Esophagus (tissue), 2 donors: ENCODE data around the gene CNGA1. TPM values are rescaled to one million over a fixed set of nuclear protein-coding genes. Genes with fewer than 3 reads are reported as not detected.
"Not testable (repeated sequence)": the region's sequence is repeated elsewhere in the genome, so short reads cannot be mapped to it uniquely, and the experiment has no call there.

ENCODE experiments used
- H3K27ac ChIP-seq, 2 donors: one replicate each; pipeline ENCODE4 v1.5.1; 2013; ENCODE audit warnings: low read depth in 2 of 2, mild to moderate bottlenecking in 2 of 2, inconsistent platforms in 1 of 2, low read length in 1 of 2, moderate library complexity in 1 of 2
- H3K27me3 ChIP-seq, 2 donors: one replicate each; pipeline ENCODE4 v1.6.1; 2013; ENCODE audit warnings: low read length in 2 of 2, control low read depth in 1 of 2, mild to moderate bottlenecking in 1 of 2; ENCODE audit not compliant: insufficient read depth in 2 of 2, control insufficient read depth in 1 of 2
- H3K36me3 ChIP-seq, 2 donors: one replicate each; pipeline ENCODE4 v1.6.1; 2013; ENCODE audit warnings: low read length in 1 of 2; ENCODE audit not compliant: control insufficient read depth in 2 of 2, insufficient read depth in 2 of 2
- H3K4me1 ChIP-seq, 2 donors: one replicate each; pipeline ENCODE4 v1.6.1; 2013; ENCODE audit warnings: low read length in 1 of 2; ENCODE audit not compliant: control insufficient read depth in 2 of 2, insufficient read depth in 2 of 2
- H3K4me3 ChIP-seq, 2 donors: one replicate each; pipeline ENCODE4 v1.5.1; 2013; ENCODE audit warnings: low read length in 2 of 2, mild to moderate bottlenecking in 2 of 2, low read depth in 1 of 2, moderate library complexity in 1 of 2
- H3K9me3 ChIP-seq, 2 donors: one replicate each; pipeline ENCODE4 v1.6.1; 2013; ENCODE audit warnings: mild to moderate bottlenecking in 2 of 2, low read depth in 1 of 2, low read length in 1 of 2, moderate library complexity in 1 of 2; ENCODE audit not compliant: control insufficient read depth in 2 of 2, insufficient read depth in 1 of 2
- WGBS, 2 donors: extraction: QIAGEN DNeasy Blood & Tissue Kit; methylation state at CpG; one replicate each; pipeline ENCODE4 v1.1.7; 2013; 5-methylcytosine and 5-hydroxymethylcytosine counted together
- polyA plus RNA-seq, 2 donors: library from polyadenylated mRNA; stranded (reverse); fragments of 200-250 nt; gene quantifications; one replicate each; pipeline ENCODE4 v1.2.3, GENCODE V29; 2013
- donor health status: healthy with polysubstance abuse.
- donor health status: Bipolar disorder and iron deficiency.

Gene CNGA1
- polyA plus RNA-seq, 2 donors = 3.4 to 8.8 TPM

GRCh38 chr4:47917163-47917562 is 99.3 kb downstream of the CNGA1 start:
- not testable (repeated sequence) for H3K9me3 ChIP-seq, H3K27me3 ChIP-seq, H3K36me3 ChIP-seq, H3K4me1 ChIP-seq, H3K27ac ChIP-seq, H3K4me3 ChIP-seq
- 96 to 98% methylated on average over 1 of the region's 1 CpG for WGBS, 2 donors

- no peaks in the 10 kb centered on the region for H3K4me1 ChIP-seq
- no peaks in the 10 kb centered on the region for H3K36me3 ChIP-seq
- peak overlapping the region in 1 of 2 donors; percentile 94 for H3K4me3 ChIP-seq
- H3K27me3 ChIP-seq = no peaks in the 10 kb centered on the region
- 52 to 57% methylated on average over 3 of the region's 3 CpGs for WGBS, 2 donors
- no peaks in the 10 kb centered on the region for H3K9me3 ChIP-seq
- no peak overlapping the region for H3K27ac ChIP-seq
Observed at GRCh38 chr4:47915378-47915777, 101.1 kb downstream of the CNGA1 start.

- Histone ChIP-seq H3K27ac (peak overlapping the region in 1 of 2 donors; percentile 40), H3K4me3 (peak overlapping the region; percentile 55 to 94), H3K4me1 (no peaks in the 10 kb centered on the region), H3K36me3 (peaks cover 0 to 1% of the 10 kb centered on the region in 2 donors), H3K27me3 (no peaks in the 10 kb centered on the region), H3K9me3 (no peaks in the 10 kb centered on the region)
- WGBS, 2 donors = 2 to 3% methylated on average over 6 of the region's 6 CpGs
Observed at GRCh38 chr4:47914926-47915237, 101.6 kb downstream of the CNGA1 start.

GRCh38 chr4:47914220-47914925 is 102.1 kb downstream of the CNGA1 start, which contains the start of gene NFXL1:
TSS of gene NFXL1 (minus strand) at chr4:47914583. CDS start at chr4:47914203, 380 bp downstream.
- Histone ChIP-seq H3K27ac (peak within 1 kb of the TSS; percentile 92 to 93), H3K4me3 (peak within 1 kb of the TSS; percentile 93 to 94), H3K9me3 (no peaks in the 10 kb centered on the region), H3K4me1 (no peaks in the 10 kb centered on the region), H3K36me3 (peaks cover 0 to 1% of the 10 kb centered on the region in 2 donors), H3K27me3 (no peaks in the 10 kb centered on the region)
- 0 to 1% methylated on average over 50 to 55 of the region's 55 CpGs for WGBS, 2 donors

- 0 to 1% methylated on average over 29 of the region's 29 CpGs for WGBS, 2 donors
- Histone ChIP-seq H3K9me3 (no peaks in the 10 kb centered on the region), H3K27me3 (no peaks in the 10 kb centered on the region)
Observed at GRCh38 chr4:47913861-47914219, 102.6 kb downstream of the CNGA1 start.

GRCh38 chr4:47913330-47913729 is 103.2 kb downstream of the CNGA1 start:
- Histone ChIP-seq H3K36me3 (peaks cover 0 to 1% of the 10 kb centered on the region in 2 donors), H3K4me3 (peak overlapping the region; percentile 93 to 94), H3K27me3 (no peaks in the 10 kb centered on the region), H3K4me1 (no peaks in the 10 kb centered on the region), H3K9me3 (no peaks in the 10 kb centered on the region), H3K27ac (no peak overlapping the region)
- WGBS, 2 donors = 13 to 14% methylated on average over 4 of the region's 4 CpGs

More at GRCh38 chr4:47913861-47914219, 102.6 kb downstream of the CNGA1 start:
- peak overlapping the region; percentile 92 to 93 for H3K27ac ChIP-seq
- no peaks in the 10 kb centered on the region for H3K4me1 ChIP-seq
- H3K4me3 ChIP-seq = peak overlapping the region; percentile 93 to 94
- H3K36me3 ChIP-seq = peaks cover 0 to 1% of the 10 kb centered on the region in 2 donors

- H3K36me3 ChIP-seq = peaks cover 0 to 1% of the 10 kb centered on the region in 2 donors
- no peaks in the 10 kb centered on the region for H3K9me3 ChIP-seq
- no peaks in the 10 kb centered on the region for H3K4me1 ChIP-seq
- H3K4me3 ChIP-seq = no peak overlapping the region
- no peaks in the 10 kb centered on the region for H3K27me3 ChIP-seq
- 19 to 23% methylated on average over 1 of the region's 1 CpG for WGBS, 2 donors
- H3K27ac ChIP-seq = no peak overlapping the region
Observed at GRCh38 chr4:47907089-47907646, 109.3 kb downstream of the CNGA1 start.

- 72 to 73% methylated on average over 1 of the region's 1 CpG for WGBS, 2 donors
- no peaks in the 10 kb centered on the region for H3K27me3 ChIP-seq
- no peaks in the 10 kb centered on the region for H3K9me3 ChIP-seq
- H3K27ac ChIP-seq = no peak overlapping the region
- H3K4me3 ChIP-seq = no peak overlapping the region
- peaks cover 0 to 2% of the 10 kb centered on the region in 2 donors for H3K36me3 ChIP-seq
- H3K4me1 ChIP-seq = no peaks in the 10 kb centered on the region
Observed at GRCh38 chr4:47899639-47900038, 116.8 kb downstream of the CNGA1 start.

GRCh38 chr4:47891928-47892327 is 124.6 kb downstream of the CNGA1 start:
- Histone ChIP-seq H3K9me3 (no peaks in the 10 kb centered on the region), H3K4me1 (no peaks in the 10 kb centered on the region), H3K4me3 (no peak overlapping the region), H3K27me3 (no peaks in the 10 kb centered on the region), H3K27ac (no peak overlapping the region), H3K36me3 (peaks cover 2 to 6% of the 10 kb centered on the region in 2 donors)
- 95 to 100% methylated on average over 1 of the region's 1 CpG for WGBS, 2 donors
